ENCODE data around the gene CXCL11. TPM values are rescaled to one million over a fixed set of nuclear protein-coding genes. Genes with fewer than 3 reads are reported as not detected.

Gene CXCL11
- total and polyA plus RNA-seq, 9 of the 15 experiments (the other 6 are each of a cell fraction or from before 2014, with no cell fraction given) = 2.1 to 9.1 (median 4.5) TPM

DNA sequence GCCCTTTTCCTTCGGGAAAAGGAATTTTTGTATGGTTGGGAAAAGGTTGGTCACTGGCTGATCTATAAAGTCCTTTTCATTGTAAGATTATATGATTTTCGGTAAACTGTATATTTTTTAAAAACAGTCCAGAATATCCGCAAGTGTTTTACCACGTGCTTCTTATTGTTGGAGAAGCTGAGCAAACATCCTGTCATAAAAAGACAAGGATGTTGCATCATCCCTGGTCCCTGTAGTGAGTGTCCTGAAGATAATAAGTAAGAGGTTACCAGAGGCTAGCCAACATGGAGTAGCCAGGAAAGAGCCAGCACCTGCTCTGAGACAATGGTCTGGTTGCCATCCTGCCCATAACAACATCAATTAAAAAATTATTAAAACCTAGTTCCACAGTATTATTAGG, 33.7 kb downstream of the CXCL11 start (continued):
- no peak for TF ChIP-seq ARID4B (CRISPR knock-in tag; IDR thresholded peaks at IDR 0.05)
- no peak for TF ChIP-seq HOXB6 (CRISPR knock-in tag; IDR thresholded peaks at IDR 0.05; ENCODE audit: borderline replicate concordance)
- TF ChIP-seq ZNF589 (CRISPR knock-in tag; IDR thresholded peaks at IDR 0.05; ENCODE audit: low read depth) = peak; percentile 95
- TF ChIP-seq POLR2AphosphoS5 (IDR thresholded peaks at IDR 0.05; ENCODE audit: control insufficient read depth, insufficient read depth, low read depth, low read length) = no peak
- TF ChIP-seq ZNF766 (CRISPR knock-in tag; conservative IDR thresholded peaks at IDR 0.05) = 0 out of 2 replicates have a peak, but pooled peaks have one; percentile 11
- no peak for TF ChIP-seq GABPB1 (CRISPR knock-in tag; IDR thresholded peaks at IDR 0.05)
- no peak for TF ChIP-seq ZNF79 (CRISPR knock-in tag; IDR thresholded peaks at IDR 0.05; ENCODE audit: low read depth)
- TF ChIP-seq MGA (IDR thresholded peaks at IDR 0.05) = peak; percentile 82
- TF ChIP-seq KAT7 (CRISPR knock-in tag; IDR thresholded peaks at IDR 0.05; ENCODE audit: borderline replicate concordance) = no peak
- peak; percentile 91 for TF ChIP-seq CEBPB (tag; IDR thresholded peaks at IDR 0.05)
- TF ChIP-seq KLF6 (CRISPR knock-in tag; IDR thresholded peaks at IDR 0.05; ENCODE audit: borderline replicate concordance) = peak; percentile 41; the same call in 1 of the 2 replicates
- no peak for TF ChIP-seq MEIS2 (IDR thresholded peaks at IDR 0.05; ENCODE audit: partially characterized antibody)
- TF ChIP-seq ZNF239 (CRISPR knock-in tag; IDR thresholded peaks at IDR 0.05) = peak; percentile 15; the same call in 1 of the 2 replicates
